ENCODE measurements around the gene ASPSCR1.

ASPSCR1 gene

GRCh38 chr17:81977211-81977808, at the start of gene ASPSCR1:
Gene ASPSCR1, plus strand, starts transcription at chr17:81977629. Its CDS starts 18 bp downstream, at chr17:81977647.
- DNase-seq: peak; percentile 74

- peak; percentile 92 for DNase-seq
Observed at GRCh38 chr17:81927653-81928543, 49.5 kb upstream of the ASPSCR1 start, which contains the start of gene MAFG. Gene MAFG, minus strand, starts transcription at chr17:81927735. Its CDS starts 4,550 bp downstream, at chr17:81923185.

GRCh38 chr17:81928544-81929252, 48.7 kb upstream of the ASPSCR1 start:
- DNase-seq: no peak

- no peak for DNase-seq
Observed at GRCh38 chr17:81929253-81930141, 47.9 kb upstream of the ASPSCR1 start.

- DNase-seq: no peak
Observed at GRCh38 chr17:81930142-81931125, 47.0 kb upstream of the ASPSCR1 start.

GRCh38 chr17:81931189-81931556, 46.3 kb upstream of the ASPSCR1 start:
- DNase-seq: no peak

GRCh38 chr17:81931557-81932332, 45.7 kb upstream of the ASPSCR1 start:
- DNase-seq: no peak

GRCh38 chr17:81932333-81932983, 45.0 kb upstream of the ASPSCR1 start:
- no peak for DNase-seq

GRCh38 chr17:81933178-81933699, 44.2 kb upstream of the ASPSCR1 start:
- DNase-seq: no peak

GRCh38 chr17:81934098-81934757, 43.2 kb upstream of the ASPSCR1 start:
- DNase-seq: no peak

- DNase-seq: no peak
Observed at GRCh38 chr17:81934850-81935708, 42.4 kb upstream of the ASPSCR1 start.

- no peak for DNase-seq
Observed at GRCh38 chr17:81935709-81936084, 41.7 kb upstream of the ASPSCR1 start.

- no peak for DNase-seq
Observed at GRCh38 chr17:81939218-81939617, 38.2 kb upstream of the ASPSCR1 start.

- no peak for DNase-seq
Observed at GRCh38 chr17:81939881-81940385, 37.5 kb upstream of the ASPSCR1 start.

GRCh38 chr17:81940538-81941483, 36.6 kb upstream of the ASPSCR1 start:
- no peak for DNase-seq

GRCh38 chr17:81941484-81942166, 35.8 kb upstream of the ASPSCR1 start:
- DNase-seq: no peak

All from NCI-H1105 treated with DMSO at 0.1 percent for 48 hours (cell line).